IMR-90 (cell line): Measurements from ENCODE around the gene SEMA4F. TPM values are rescaled to one million over a fixed set of nuclear protein-coding genes. Genes with fewer than 3 reads are reported as not detected.

Experiments
- ATAC-seq: fragments of 200-7000 bp; cut with Tn5 transposase; 2 replicates; pipeline ENCODE4 v1.9.1; 2020; ENCODE audit warnings: low read depth, mild to moderate bottlenecking, moderate library complexity
- BruUV-seq: library from RNA; stranded (reverse); fragments of 400-500 nt; replicated peaks from 2 replicates; lab custom pipeline; 2021; lab: Mats Ljungman, UMichigan
- CTCF ChIA-PET: fragments of 300-600 bp; formaldehyde crosslinking; extraction: SDS; loops from one replicate; lab custom pipeline; 2021; ENCODE audit warnings: antibody characterized with exemption; lab: Yijun Ruan, JAX
- POLR2A ChIA-PET: fragments of 300-600 bp; sonication (Branson Sonifier 250); formaldehyde crosslinking; loops from one replicate; lab custom pipeline; 2022; ENCODE audit warnings: antibody characterized with exemption; ENCODE audit not compliant: unreplicated experiment; lab: Charles Lee
- DNase-seq: peaks from one replicate; pipeline ENCODE4 v3.0.0; 2013
- H2AFZ ChIP-seq: replicated peaks from 2 replicates; pipeline ENCODE3; 2013; ENCODE audit warnings: low read length, mild to moderate bottlenecking; ENCODE audit not compliant: poor library complexity
- H2AK5ac ChIP-seq: 2 replicates; pipeline ENCODE4 v1.6.1; 2013; ENCODE audit warnings: low read depth, low read length, inconsistent platforms
- H2AK9ac ChIP-seq: replicated peaks from 2 replicates; pipeline ENCODE3; 2013; ENCODE audit warnings: mild to moderate bottlenecking, low read depth, low read length, moderate library complexity; ENCODE audit not compliant: poor library complexity
- H2BK120ac ChIP-seq: 2 replicates; pipeline ENCODE4 v1.6.1; 2013; ENCODE audit warnings: low read depth, low read length, inconsistent platforms
- H2BK15ac ChIP-seq: 3 replicates; pipeline ENCODE4 v1.6.1; 2013; ENCODE audit warnings: low read depth, low read length, inconsistent platforms
- H2BK20ac ChIP-seq: 2 replicates; pipeline ENCODE4 v1.6.1; 2013; ENCODE audit warnings: low read depth, mild to moderate bottlenecking, inconsistent platforms, low read length, moderate library complexity
- H2BK5ac ChIP-seq: 2 replicates; pipeline ENCODE4 v1.6.1; 2013; ENCODE audit warnings: mild to moderate bottlenecking, low read depth, low read length, inconsistent platforms; ENCODE audit not compliant: poor library complexity, severe bottlenecking
- H3K14ac ChIP-seq: replicated peaks from 2 replicates; pipeline ENCODE4 v1.6.1; 2013; ENCODE audit warnings: low read depth, low read length, inconsistent platforms
- H3K18ac ChIP-seq: 2 replicates; pipeline ENCODE4 v1.6.1; 2013; ENCODE audit warnings: low read depth, low read length, control low read depth
- H3K23ac ChIP-seq: 2 replicates; pipeline ENCODE4 v1.6.1; 2013; ENCODE audit warnings: low read depth, low read length, inconsistent platforms
- H3K27ac ChIP-seq: 2 replicates; pipeline ENCODE4 v1.5.1; 2013; ENCODE audit warnings: mild to moderate bottlenecking, control low read depth, low read length; ENCODE audit not compliant: insufficient read depth
- H3K27me3 ChIP-seq: 2 replicates; pipeline ENCODE4 v1.6.1; 2013; ENCODE audit warnings: low read length; ENCODE audit not compliant: control insufficient read depth, insufficient read depth
- H3K36me3 ChIP-seq: 2 replicates; pipeline ENCODE4 v1.6.1; 2013; ENCODE audit warnings: low read length, mixed read lengths; ENCODE audit not compliant: control insufficient read depth, insufficient read depth
- H3K4ac ChIP-seq: 2 replicates; pipeline ENCODE4 v1.6.1; 2013; ENCODE audit warnings: low read depth, low read length, inconsistent platforms
- H3K4me1 ChIP-seq: 2 replicates; pipeline ENCODE4 v1.6.1; 2013; ENCODE audit warnings: low read length, mixed read lengths; ENCODE audit not compliant: control insufficient read depth, insufficient read depth
- H3K4me2 ChIP-seq: 2 replicates; pipeline ENCODE4 v1.6.1; 2013; ENCODE audit warnings: low read depth, mild to moderate bottlenecking, control low read depth, low read length, moderate library complexity
- H3K4me3 ChIP-seq: 2 replicates; pipeline ENCODE4 v1.5.1; 2013; ENCODE audit warnings: low read depth, mild to moderate bottlenecking, control low read depth, low read length, moderate library complexity; ENCODE audit not compliant: insufficient read depth
- H3K56ac ChIP-seq: 2 replicates; pipeline ENCODE4 v1.6.1; 2013; ENCODE audit warnings: low read length, inconsistent platforms; ENCODE audit not compliant: insufficient read depth; ENCODE audit errors: extremely low read depth
- H3K79me1 ChIP-seq, 2 experiments: 2 replicates each; pipeline ENCODE4 v1.6.1; 2013; ENCODE audit warnings: low read length in 2 of 2, inconsistent platforms in 1 of 2, low read depth in 1 of 2
- H3K9ac ChIP-seq: 2 replicates; pipeline ENCODE4 v1.6.1; 2013; ENCODE audit warnings: low read depth, low read length, control low read depth
- H3K9me1 ChIP-seq: 2 replicates; pipeline ENCODE4 v1.6.1; 2013; ENCODE audit warnings: low read length, inconsistent platforms; ENCODE audit not compliant: insufficient read depth
- H3K9me3 ChIP-seq: 2 replicates; pipeline ENCODE4 v1.6.1; 2013; ENCODE audit warnings: low read length; ENCODE audit not compliant: control insufficient read depth, insufficient read depth
- H4K20me1 ChIP-seq: 2 replicates; pipeline ENCODE4 v1.6.1; 2013; ENCODE audit warnings: low read length, inconsistent platforms; ENCODE audit not compliant: insufficient read depth
- H4K5ac ChIP-seq: 2 replicates; pipeline ENCODE4 v1.6.1; 2013; ENCODE audit warnings: mild to moderate bottlenecking, low read depth, low read length, control low read depth
- H4K8ac ChIP-seq, 2 experiments: 2 replicates each; pipeline ENCODE4 v1.6.1; 2013; ENCODE audit warnings: low read depth in 2 of 2, low read length in 2 of 2, control low read depth in 1 of 2, inconsistent platforms in 1 of 2
- H4K91ac ChIP-seq: 2 replicates; pipeline ENCODE4 v1.6.1; 2013; ENCODE audit warnings: low read depth, low read length, inconsistent platforms; ENCODE audit not compliant: insufficient read depth
- CEBPB ChIP-seq: IDR thresholded peaks from 2 replicates; pipeline ENCODE4 v1.6.1; 2012; ENCODE audit warnings: low read depth, low read length, improper control_type of control experiment
- CHD1 ChIP-seq: IDR thresholded peaks from 2 replicates; pipeline ENCODE4 v1.6.1; 2012; ENCODE audit warnings: low read depth, low read length, improper control_type of control experiment
- MAZ ChIP-seq: IDR thresholded peaks from 2 replicates; pipeline ENCODE4 v1.6.1; 2012; ENCODE audit warnings: low read depth, mild to moderate bottlenecking, low read length, improper control_type of control experiment, moderate library complexity, borderline replicate concordance
- MXI1 ChIP-seq: IDR thresholded peaks from 2 replicates; pipeline ENCODE4 v1.6.1; 2012; ENCODE audit warnings: low read depth, mild to moderate bottlenecking, low read length, moderate library complexity, borderline replicate concordance
- NFE2L2 ChIP-seq: fragments of 150-350 bp; IDR thresholded peaks from 2 replicates; pipeline ENCODE4 v1.6.1; 2016; ENCODE audit warnings: low read depth, mild to moderate bottlenecking, low read length
- RAD21 ChIP-seq: IDR thresholded peaks from 2 replicates; pipeline ENCODE4 v1.6.1; 2012; ENCODE audit warnings: low read length, improper control_type of control experiment
- RCOR1 ChIP-seq: IDR thresholded peaks from 2 replicates; pipeline ENCODE4 v1.6.1; 2012; ENCODE audit warnings: mild to moderate bottlenecking, low read length, improper control_type of control experiment; ENCODE audit not compliant: insufficient replicate concordance
- WGBS, 2 experiments: methylation state at CpG; one replicate each; pipeline versions ENCODE4 v1.1.5 to v1.1.7; 2013; ENCODE audit warnings: missing lambda C conversion rate in 2 of 2; ENCODE audit not compliant: insufficient read length in 1 of 2; ENCODE audit errors: extremely low coverage in 2 of 2; 5-methylcytosine and 5-hydroxymethylcytosine counted together
- dilution Hi-C: fragments of 300-500 bp; cut with HindIII; formaldehyde crosslinking; loops from one replicate; pipeline ENCODE4 v1.14.3; 2018; ENCODE audit warnings: low sequenced_read_pairs; ENCODE audit not compliant: unreplicated experiment
- in situ Hi-C: fragments of 300-500 bp; cut with MboI; formaldehyde crosslinking; loops from 3 replicates; pipeline ENCODE4 v1.14.3; 2019; ENCODE audit warnings: low sequenced_read_pairs, inconsistent platforms, mixed read lengths
- intact Hi-C: fragments of 100-400 bp; cut with micrococcal nuclease; formaldehyde crosslinking; loops from 2 replicates; pipeline ENCODE4 v1.10.0; 2022
- polyA plus RNA-seq, 3 experiments: library from polyadenylated mRNA; depleted of rRNA; stranded (reverse); fragments of >200 nt; gene quantifications; 2 replicates each; pipeline ENCODE4 v1.2.3, GENCODE V29; 2012; ENCODE audit warnings: low replicate concordance in 1 of 3
- total RNA-seq: library from RNA; depleted of rRNA; stranded (reverse); fragments of >200 nt; gene quantifications from 2 replicates; pipeline ENCODE4 v1.2.3, GENCODE V29; 2012
- TF ChIP-seq, protein P1 (sequence below): conservative IDR thresholded peaks from 2 replicates; pipeline ENCODE4 v1.5.1; 2012; ENCODE audit warnings: mild to moderate bottlenecking, low read depth, low read length, improper control_type of control experiment
- TF ChIP-seq, protein P2 (sequence below): fragments of 150-350 bp; IDR thresholded peaks from 2 replicates; pipeline ENCODE4 v1.6.1; 2016; ENCODE audit warnings: low read depth, mild to moderate bottlenecking, low read length, moderate library complexity, borderline replicate concordance

SEMA4F gene
- total and polyA plus RNA-seq, 2 of the 4 experiments (the other 2 are of a cell fraction) = 4.7 to 7.5 TPM

DNA sequence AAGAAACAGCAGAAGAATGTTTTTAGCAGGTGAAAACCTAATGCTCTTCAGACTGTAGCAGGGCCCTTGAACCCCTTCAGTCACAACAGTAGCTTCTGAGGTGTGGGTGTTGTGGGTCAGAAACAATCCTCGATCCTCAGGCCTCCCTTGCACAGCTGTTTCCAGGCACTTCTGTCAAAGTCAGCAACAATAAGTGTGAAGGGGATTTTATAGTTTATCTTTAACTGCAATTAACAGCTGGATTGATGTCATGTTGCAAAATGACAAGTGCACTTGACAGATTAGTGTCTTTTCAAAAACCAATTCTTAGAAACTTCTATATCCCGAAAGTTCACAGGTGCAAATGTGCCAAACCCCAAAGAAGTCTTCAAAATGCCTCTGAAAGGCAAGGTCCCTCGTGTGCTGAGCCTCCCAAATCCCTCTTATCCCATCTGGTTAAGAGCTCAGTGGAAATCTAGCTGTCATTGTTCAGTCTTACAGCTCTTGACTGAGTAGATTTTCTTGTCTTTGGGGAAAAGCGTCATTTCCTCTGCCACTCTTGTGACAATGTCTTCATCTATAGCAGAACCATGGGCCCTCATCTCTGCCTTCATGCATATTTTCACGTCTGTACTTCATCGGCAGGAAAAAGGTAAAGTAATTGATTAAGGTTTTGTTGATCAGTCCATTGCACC is 35.5 kb upstream of the SEMA4F start:
- ATAC-seq = no peak
- in situ Hi-C loops = no loop called here

More for the DNA sequence above, 35.5 kb upstream of the SEMA4F start:
- H2AFZ ChIP-seq = no peak overlapping the region
- dilution Hi-C loops (no loop called here), intact Hi-C loops (no loop called here)
- no TSS peak for BruUV-seq
- peaks cover 44% of the 10 kb centered on the region for H3K27me3 ChIP-seq
- CTCF ChIA-PET = interaction anchor here (0.6 kb wide), 1 partner anchor 581 kb away, joined by 3 read pairs; the partner anchor contains the start of gene TACR1
- no peaks in the 10 kb centered on the region for H3K9me1 ChIP-seq
- H4K5ac ChIP-seq = no peak overlapping the region
- POLR2A ChIA-PET = no interaction called here
- H3K79me1 ChIP-seq = no peaks in the 10 kb centered on the region
- WGBS, 2 experiments = no CpG with 5 or more reads among the region's 6 CpGs
- H3K27ac ChIP-seq = no peak overlapping the region
- no peak overlapping the region for H3K4ac ChIP-seq
- no peaks in the 10 kb centered on the region for H4K20me1 ChIP-seq
- no peak overlapping the region for H2AK9ac ChIP-seq
- TF ChIP-seq RCOR1 (no peak), RAD21 (no peak), CHD1 (no peak), MAZ (no peak), MXI1 (no peak), CEBPB (no peak), NFE2L2 (no peak)
- TF ChIP-seq, protein P1, sequence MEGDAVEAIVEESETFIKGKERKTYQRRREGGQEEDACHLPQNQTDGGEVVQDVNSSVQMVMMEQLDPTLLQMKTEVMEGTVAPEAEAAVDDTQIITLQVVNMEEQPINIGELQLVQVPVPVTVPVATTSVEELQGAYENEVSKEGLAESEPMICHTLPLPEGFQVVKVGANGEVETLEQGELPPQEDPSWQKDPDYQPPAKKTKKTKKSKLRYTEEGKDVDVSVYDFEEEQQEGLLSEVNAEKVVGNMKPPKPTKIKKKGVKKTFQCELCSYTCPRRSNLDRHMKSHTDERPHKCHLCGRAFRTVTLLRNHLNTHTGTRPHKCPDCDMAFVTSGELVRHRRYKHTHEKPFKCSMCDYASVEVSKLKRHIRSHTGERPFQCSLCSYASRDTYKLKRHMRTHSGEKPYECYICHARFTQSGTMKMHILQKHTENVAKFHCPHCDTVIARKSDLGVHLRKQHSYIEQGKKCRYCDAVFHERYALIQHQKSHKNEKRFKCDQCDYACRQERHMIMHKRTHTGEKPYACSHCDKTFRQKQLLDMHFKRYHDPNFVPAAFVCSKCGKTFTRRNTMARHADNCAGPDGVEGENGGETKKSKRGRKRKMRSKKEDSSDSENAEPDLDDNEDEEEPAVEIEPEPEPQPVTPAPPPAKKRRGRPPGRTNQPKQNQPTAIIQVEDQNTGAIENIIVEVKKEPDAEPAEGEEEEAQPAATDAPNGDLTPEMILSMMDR = no peak
- TF ChIP-seq, protein P2, sequence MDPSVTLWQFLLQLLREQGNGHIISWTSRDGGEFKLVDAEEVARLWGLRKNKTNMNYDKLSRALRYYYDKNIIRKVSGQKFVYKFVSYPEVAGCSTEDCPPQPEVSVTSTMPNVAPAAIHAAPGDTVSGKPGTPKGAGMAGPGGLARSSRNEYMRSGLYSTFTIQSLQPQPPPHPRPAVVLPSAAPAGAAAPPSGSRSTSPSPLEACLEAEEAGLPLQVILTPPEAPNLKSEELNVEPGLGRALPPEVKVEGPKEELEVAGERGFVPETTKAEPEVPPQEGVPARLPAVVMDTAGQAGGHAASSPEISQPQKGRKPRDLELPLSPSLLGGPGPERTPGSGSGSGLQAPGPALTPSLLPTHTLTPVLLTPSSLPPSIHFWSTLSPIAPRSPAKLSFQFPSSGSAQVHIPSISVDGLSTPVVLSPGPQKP = no peak
- no peak for DNase-seq
- no peaks in the 10 kb centered on the region for H3K4me1 ChIP-seq
- H2BK20ac ChIP-seq = no peak overlapping the region
- H4K8ac ChIP-seq = no peak overlapping the region
- H3K36me3 ChIP-seq = no peaks in the 10 kb centered on the region
- no peak overlapping the region for H4K91ac ChIP-seq
- no peak overlapping the region for H2BK15ac ChIP-seq
- no peak overlapping the region for H2BK5ac ChIP-seq
- no peaks in the 10 kb centered on the region; the same call in 1 of the 2 replicates for H3K9me3 ChIP-seq
- H3K56ac ChIP-seq = no peak overlapping the region
- no peak overlapping the region for H2AK5ac ChIP-seq
- H3K23ac ChIP-seq = no peak overlapping the region
- H3K18ac ChIP-seq = no peak overlapping the region
- no peak overlapping the region for H3K14ac ChIP-seq
- H2BK120ac ChIP-seq = no peak overlapping the region
- H3K4me3 ChIP-seq = no peak overlapping the region
- no peak overlapping the region for H3K9ac ChIP-seq
- H3K4me2 ChIP-seq = no peak overlapping the region
